HCT116 (cell line): ENCODE measurements around the gene USP9X. TPM values are rescaled to one million over a fixed set of nuclear protein-coding genes. Genes with fewer than 3 reads are reported as not detected.

ENCODE experiments used
- ATAC-seq: fragments of 200-7000 bp; cut with Tn5 transposase; 2 replicates; pipeline ENCODE4 v1.9.1; 2020; ENCODE audit warnings: mild to moderate bottlenecking, moderate library complexity
- BruUV-seq: library from RNA; stranded (reverse); fragments of 400-500 nt; replicated peaks from 2 replicates; lab custom pipeline; 2021; lab: Mats Ljungman, UMichigan
- CTCF ChIA-PET: fragments of 300-600 bp; sonication (Branson Sonifier 250); formaldehyde crosslinking; loops from one replicate; lab custom pipeline; 2021; ENCODE audit warnings: antibody characterized with exemption; lab: Charles Lee
- POLR2A ChIA-PET: fragments of 300-600, 350-600 bp; sonication (Branson Sonifier 250); formaldehyde crosslinking; loops from one replicate; lab custom pipeline; 2021; ENCODE audit warnings: antibody characterized with exemption; lab: Charles Lee
- RAD21 ChIA-PET, 2 experiments: fragments of 300-600 bp; sonication (Branson Sonifier 250); formaldehyde crosslinking; loops; one replicate each; lab custom pipeline; 2023; ENCODE audit warnings: low total read pairs in 2 of 2; ENCODE audit not compliant: uncharacterized antibody in 2 of 2, unreplicated experiment in 2 of 2, low non-redundant PET in 1 of 2; lab: Charles Lee
- DNase-seq: peaks from one replicate; pipeline ENCODE4 v3.0.0-alpha.2; 2010; ENCODE audit warnings: low read depth, low spot score
- H2AFZ ChIP-seq: fragments of 200-600 bp; shearing (Covaris generic), sonication (generic); 2 replicates; pipeline ENCODE4 v1.6.1; 2017; ENCODE audit warnings: low read depth, mixed run types, mixed read lengths, antibody characterized with exemption, low read length; ENCODE audit not compliant: poor library complexity, severe bottlenecking
- H3K27ac ChIP-seq: 2 replicates; pipeline ENCODE4 v1.5.1; 2012; ENCODE audit warnings: low read depth, low read length
- H3K27me3 ChIP-seq: fragments of 200-600 bp; sonication (generic); 2 replicates; pipeline ENCODE4 v1.6.1; 2016; ENCODE audit warnings: mixed run types, low read length, mixed read lengths; ENCODE audit not compliant: insufficient read depth
- H3K36me3 ChIP-seq, 2 experiments: fragments of 200-500 bp in 1 of 2; fragments of 200-600 bp in 1 of 2; sonication (Bioruptor generic) in 1 of 2; sonication (generic) in 1 of 2; 2 replicates each; pipeline versions ENCODE4 v1.5.1 to v1.6.1; 2014 to 2016; ENCODE audit warnings: low read length in 2 of 2, inconsistent platforms in 1 of 2, mixed read lengths in 1 of 2, mixed run types in 1 of 2; ENCODE audit not compliant: insufficient read depth in 2 of 2, control insufficient read depth in 1 of 2
- H3K4me1 ChIP-seq, 2 experiments: fragments of 200-600 bp in 1 of 2; sonication (generic) in 1 of 2; 2 replicates each; pipeline versions ENCODE4 v1.5.1 to v1.6.1; 2012 to 2017; ENCODE audit warnings: low read length in 2 of 2, inconsistent platforms in 1 of 2, mild to moderate bottlenecking in 1 of 2, mixed read lengths in 1 of 2, mixed run types in 1 of 2, moderate library complexity in 1 of 2; ENCODE audit not compliant: insufficient read depth in 2 of 2, control insufficient read depth in 1 of 2
- H3K4me2 ChIP-seq: fragments of 200-600 bp; sonication (generic); 2 replicates; pipeline ENCODE4 v1.6.1; 2017; ENCODE audit warnings: mixed run types, low read length, mixed read lengths
- H3K4me3 ChIP-seq, 2 experiments: fragments of 200-600 bp in 1 of 2; sonication (generic) in 1 of 2; replicated peaks in 1 of 2; 2 replicates each; pipeline ENCODE4 v1.5.1; 2011 to 2016; ENCODE audit warnings: low read length in 2 of 2, control low read depth in 1 of 2, low read depth in 1 of 2, mild to moderate bottlenecking in 1 of 2, mixed read lengths in 1 of 2, mixed run types in 1 of 2
- H3K79me2 ChIP-seq: fragments of 200-600 bp; sonication (generic); 2 replicates; pipeline ENCODE4 v1.6.1; 2017; ENCODE audit warnings: mild to moderate bottlenecking, mixed run types, low read length, moderate library complexity, mixed read lengths; ENCODE audit not compliant: insufficient read depth
- H3K9ac ChIP-seq: fragments of 200-600 bp; sonication (generic); 2 replicates; pipeline ENCODE4 v1.6.1; 2016; ENCODE audit warnings: low read length, mixed read lengths
- H3K9me2 ChIP-seq: fragments of 200-600 bp; sonication (generic), shearing (Covaris generic); 2 replicates; pipeline ENCODE4 v1.6.1; 2017; ENCODE audit warnings: mixed run types, mild to moderate bottlenecking, moderate library complexity; ENCODE audit not compliant: insufficient read depth
- H3K9me3 ChIP-seq, 2 experiments: fragments of 200-500 bp in 1 of 2; fragments of 200-600 bp in 1 of 2; sonication (Bioruptor generic) in 1 of 2; sonication (generic) in 1 of 2; 2 replicates each; pipeline ENCODE4 v1.6.1; 2014 to 2017; ENCODE audit warnings: low read length in 2 of 2, mixed read lengths in 2 of 2, inconsistent platforms in 1 of 2, low read depth in 1 of 2, mild to moderate bottlenecking in 1 of 2, mixed run types in 1 of 2, moderate library complexity in 1 of 2; ENCODE audit not compliant: control insufficient read depth in 1 of 2, insufficient read depth in 1 of 2
- H4K20me1 ChIP-seq: fragments of 200-600 bp; sonication (generic), shearing (Covaris generic); 2 replicates; pipeline ENCODE4 v1.6.1; 2017; ENCODE audit warnings: mixed run types, mild to moderate bottlenecking, moderate library complexity; ENCODE audit not compliant: insufficient read depth
- ATF3 ChIP-seq: IDR thresholded peaks from 2 replicates; pipeline ENCODE4 v1.6.1; 2012
- CBX3 ChIP-seq: IDR thresholded peaks from 2 replicates; pipeline ENCODE4 v1.6.1; 2012; ENCODE audit warnings: low read depth
- CEBPB ChIP-seq: IDR thresholded peaks from 2 replicates; pipeline ENCODE4 v1.6.1; 2012; ENCODE audit warnings: low read depth
- CTCF ChIP-seq, 3 experiments: fragments of 200-600 bp in 1 of 3; sonication (generic) in 1 of 3; IDR thresholded peaks in 2 of 3; conservative IDR thresholded peaks in 1 of 3; 2 replicates each; pipeline ENCODE4 v1.5.1; 2012 to 2017; ENCODE audit warnings: low read depth in 2 of 3, low read length in 2 of 3, antibody characterized with exemption in 1 of 3, borderline replicate concordance in 1 of 3, control low read depth in 1 of 3, mild to moderate bottlenecking in 1 of 3, mixed read lengths in 1 of 3, mixed run types in 1 of 3, moderate library complexity in 1 of 3; ENCODE audit not compliant: insufficient read depth in 1 of 3
- EGR1 ChIP-seq: IDR thresholded peaks from 2 replicates; pipeline ENCODE4 v1.6.1; 2012; ENCODE audit warnings: low read depth
- EZH2 ChIP-seq: fragments of 200-600 bp; sonication (generic); IDR thresholded peaks from 2 replicates; pipeline ENCODE4 v1.6.1; 2017; ENCODE audit warnings: antibody characterized with exemption, mixed run types
- EZH2phosphoT487 ChIP-seq: fragments of 200-600 bp; IDR thresholded peaks from 2 replicates; pipeline ENCODE4 v1.6.1; 2018; ENCODE audit warnings: antibody characterized with exemption, borderline replicate concordance
- FOSL1 ChIP-seq: IDR thresholded peaks from 2 replicates; pipeline ENCODE4 v1.6.1; 2012; ENCODE audit warnings: low read depth
- MAX ChIP-seq: IDR thresholded peaks from 2 replicates; pipeline ENCODE4 v1.6.1; 2012
- POLR2AphosphoS5 ChIP-seq: IDR thresholded peaks from 2 replicates; pipeline ENCODE4 v1.6.1; 2011; ENCODE audit warnings: mild to moderate bottlenecking, low read depth, low read length, moderate library complexity
- RAD21 ChIP-seq: IDR thresholded peaks from 2 replicates; pipeline ENCODE4 v1.6.1; 2012; ENCODE audit warnings: low read depth, mild to moderate bottlenecking
- SIN3A ChIP-seq: IDR thresholded peaks from 2 replicates; pipeline ENCODE4 v1.6.1; 2012; ENCODE audit warnings: low read depth
- SRF ChIP-seq: IDR thresholded peaks from 2 replicates; pipeline ENCODE4 v1.6.1; 2012; ENCODE audit warnings: low read depth
- TCF7L2 ChIP-seq: IDR thresholded peaks from 2 replicates; pipeline ENCODE4 v1.7.0; 2011; ENCODE audit warnings: borderline replicate concordance, inconsistent platforms; ENCODE audit not compliant: insufficient read depth, insufficient read length; ENCODE audit errors: extremely low read depth
- YY1 ChIP-seq: IDR thresholded peaks from 2 replicates; pipeline ENCODE4 v1.6.1; 2011; ENCODE audit warnings: low read length, low read depth, moderate library complexity, mild to moderate bottlenecking; ENCODE audit not compliant: insufficient replicate concordance; ENCODE audit errors: extremely low read depth
- ZBTB33 ChIP-seq: IDR thresholded peaks from 2 replicates; pipeline ENCODE4 v1.6.1; 2011; ENCODE audit warnings: mild to moderate bottlenecking, low read length, moderate library complexity; ENCODE audit not compliant: insufficient replicate concordance; ENCODE audit errors: extremely low read depth
- ZFX ChIP-seq: fragments of 450-650 bp; IDR thresholded peaks from 2 replicates; pipeline ENCODE4 v1.6.1; 2017
- ZNF274 ChIP-seq: fragments of 200-500 bp; sonication (Bioruptor generic); IDR thresholded peaks from 2 replicates; pipeline ENCODE4 v1.6.1; 2014; ENCODE audit warnings: mild to moderate bottlenecking, low read depth, low read length, inconsistent platforms
- intact Hi-C: fragments of 100-400 bp; cut with micrococcal nuclease; formaldehyde crosslinking; loops from 2 replicates; pipeline ENCODE4 v1.10.0; 2022
- total RNA-seq: library from RNA; stranded (reverse); gene quantifications from one replicate; pipeline ENCODE4 v1.2.1, GENCODE V29; 2021; ENCODE audit not compliant: unreplicated experiment

Gene USP9X
- total RNA-seq, 1 experiment from 2014 or later: 52.4 TPM

GRCh38 chrX:41131766-41132165 is 46.5 kb downstream of the USP9X start:
- CTCF ChIA-PET: interaction anchor here (0.7 kb wide), 1 partner anchor 16 kb away, joined by 3 read pairs; no protein-coding TSS in a partner anchor
- Histone ChIP-seq H3K79me2 (peaks cover 32% of the 10 kb centered on the region), H3K9me3 (no peaks in the 10 kb centered on the region), H4K20me1 (no peaks in the 10 kb centered on the region), H3K27ac (no peak overlapping the region), H3K4me1 (no peaks in the 10 kb centered on the region), H3K27me3 (no peaks in the 10 kb centered on the region), H3K4me2 (no peak overlapping the region), H2AFZ (no peak overlapping the region), H3K9me2 (no peaks in the 10 kb centered on the region), H3K36me3 (peaks cover 0 to 11% of the 10 kb centered on the region in 2 experiments; a peak in 2 of 4 replicates), H3K4me3 (no peak overlapping the region), H3K9ac (no peak overlapping the region)
- intact Hi-C loops: no loop called here
- ATAC-seq: no peak
- TF ChIP-seq RAD21 (no peak), ZNF274 (no peak), EZH2phosphoT487 (no peak), EZH2 (no peak), YY1 (no peak), CEBPB (no peak), ATF3 (no peak), CTCF (IDR thresholded peaks at IDR 0.05 in 2 of 3, conservative IDR thresholded peaks at IDR 0.05 in 1 of 3; ENCODE audit: borderline replicate concordance in 1 of 3, insufficient read depth in 1 of 3, low read depth in 2 of 3, low read length in 2 of 3) (no peak), FOSL1 (no peak), TCF7L2 (no peak), ZBTB33 (no peak), POLR2AphosphoS5 (no peak), MAX (no peak), ZFX (no peak), SRF (no peak), SIN3A (no peak), EGR1 (no peak), CBX3 (no peak)
- no peak for DNase-seq
- RAD21 ChIA-PET: no interaction called here
- POLR2A ChIA-PET: no interaction called here
- no TSS peak for BruUV-seq
